ENCODE results near the gene SBNO1.

SBNO1 gene

GRCh38 chr12:123293178-123293760 is 71.4 kb downstream of the SBNO1 start:
- no peak for TF ChIP-seq CTCF (IDR thresholded peaks at IDR 0.05; ENCODE audit: extremely low read depth, insufficient read depth, missing control alignments)
- in situ Hi-C loops (cut with MboI; ENCODE audit: low pct_unique_long_range_greater_than_20kb, low sequenced_read_pairs, unreplicated experiment), result no loop called here
- no peak for DNase-seq (ENCODE audit: low spot score)

GRCh38 chr12:123289911-123290310 is 74.7 kb downstream of the SBNO1 start:
- in situ Hi-C loops (cut with MboI; ENCODE audit: low pct_unique_long_range_greater_than_20kb, low sequenced_read_pairs, unreplicated experiment), result no loop called here
- TF ChIP-seq CTCF (IDR thresholded peaks at IDR 0.05; ENCODE audit: extremely low read depth, insufficient read depth, missing control alignments), result no peak
- DNase-seq (ENCODE audit: low spot score), result no peak

- DNase-seq (ENCODE audit: low spot score), result no peak
- in situ Hi-C loops (cut with MboI; ENCODE audit: low pct_unique_long_range_greater_than_20kb, low sequenced_read_pairs, unreplicated experiment), result no loop called here
- no peak for TF ChIP-seq CTCF (IDR thresholded peaks at IDR 0.05; ENCODE audit: extremely low read depth, insufficient read depth, missing control alignments)
Measured at GRCh38 chr12:123288751-123289346, 75.8 kb downstream of the SBNO1 start.

- in situ Hi-C loops (cut with MboI; ENCODE audit: low pct_unique_long_range_greater_than_20kb, low sequenced_read_pairs, unreplicated experiment), result no loop called here
- no peak for DNase-seq (ENCODE audit: low spot score)
Measured at GRCh38 chr12:123286652-123287373, 77.8 kb downstream of the SBNO1 start.

GRCh38 chr12:123284669-123285068 is 80.0 kb downstream of the SBNO1 start:
- no peak for TF ChIP-seq CTCF (IDR thresholded peaks at IDR 0.05; ENCODE audit: extremely low read depth, insufficient read depth, missing control alignments)
- no peak for DNase-seq (ENCODE audit: low spot score)
- in situ Hi-C loops (cut with MboI; ENCODE audit: low pct_unique_long_range_greater_than_20kb, low sequenced_read_pairs, unreplicated experiment), result no loop called here

More at GRCh38 chr12:123286652-123287373, 77.8 kb downstream of the SBNO1 start:
- no peak for TF ChIP-seq CTCF (IDR thresholded peaks at IDR 0.05; ENCODE audit: extremely low read depth, insufficient read depth, missing control alignments)

- TF ChIP-seq CTCF (IDR thresholded peaks at IDR 0.05; ENCODE audit: extremely low read depth, insufficient read depth, missing control alignments), result no peak
- no peak for DNase-seq (ENCODE audit: low spot score)
- in situ Hi-C loops (cut with MboI; ENCODE audit: low pct_unique_long_range_greater_than_20kb, low sequenced_read_pairs, unreplicated experiment), result no loop called here
Measured at GRCh38 chr12:123283461-123283860, 81.2 kb downstream of the SBNO1 start.
